HG03378 (cell line): Measurements from ENCODE around the gene FMR1NB.

Experiments used
- ATAC-seq: cut with Tn5 transposase; IDR thresholded peaks from one replicate; pipeline ENCODE4 v1.9.1; 2021; ENCODE audit warnings: mild to moderate bottlenecking, moderate library complexity; ENCODE audit not compliant: unreplicated experiment

Gene FMR1NB, protein sequence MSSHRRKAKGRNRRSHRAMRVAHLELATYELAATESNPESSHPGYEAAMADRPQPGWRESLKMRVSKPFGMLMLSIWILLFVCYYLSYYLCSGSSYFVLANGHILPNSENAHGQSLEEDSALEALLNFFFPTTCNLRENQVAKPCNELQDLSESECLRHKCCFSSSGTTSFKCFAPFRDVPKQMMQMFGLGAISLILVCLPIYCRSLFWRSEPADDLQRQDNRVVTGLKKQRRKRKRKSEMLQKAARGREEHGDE

DNA sequence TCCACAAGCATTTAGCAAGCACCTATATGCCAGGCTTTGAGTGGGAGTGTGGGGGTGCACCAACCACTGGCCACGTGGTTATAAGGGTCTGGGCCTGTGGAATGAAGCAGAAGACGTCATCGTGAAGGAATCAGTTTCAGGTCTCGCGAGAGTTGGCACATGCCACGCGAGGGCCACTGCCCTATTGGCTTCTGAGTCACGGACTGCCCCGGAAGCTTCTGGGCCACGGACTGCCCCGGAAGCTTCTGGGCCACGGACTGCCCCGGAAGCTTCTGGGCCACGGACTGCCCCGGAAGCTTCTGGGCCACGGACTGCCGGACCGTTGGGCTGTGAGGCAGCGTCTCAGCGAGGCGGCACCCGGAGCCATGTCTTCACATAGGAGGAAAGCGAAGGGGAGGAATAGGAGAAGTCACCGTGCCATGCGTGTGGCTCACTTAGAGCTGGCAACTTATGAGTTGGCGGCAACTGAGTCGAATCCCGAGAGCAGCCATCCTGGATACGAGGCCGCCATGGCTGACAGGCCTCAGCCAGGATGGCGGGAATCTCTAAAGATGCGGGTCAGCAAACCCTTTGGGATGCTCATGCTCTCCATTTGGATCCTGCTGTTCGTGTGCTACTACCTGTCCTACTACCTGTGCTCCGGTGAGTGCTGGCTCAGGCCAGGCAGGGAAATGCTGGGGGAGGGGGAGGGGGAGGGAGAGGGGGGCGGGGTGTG lies at the start of gene FMR1NB:
Gene FMR1NB, plus strand, starts transcription at position 300 of the 715 bp plus-strand sequence. Its CDS starts 66 bp downstream, at position 366.
- ATAC-seq: no peak

DNA sequence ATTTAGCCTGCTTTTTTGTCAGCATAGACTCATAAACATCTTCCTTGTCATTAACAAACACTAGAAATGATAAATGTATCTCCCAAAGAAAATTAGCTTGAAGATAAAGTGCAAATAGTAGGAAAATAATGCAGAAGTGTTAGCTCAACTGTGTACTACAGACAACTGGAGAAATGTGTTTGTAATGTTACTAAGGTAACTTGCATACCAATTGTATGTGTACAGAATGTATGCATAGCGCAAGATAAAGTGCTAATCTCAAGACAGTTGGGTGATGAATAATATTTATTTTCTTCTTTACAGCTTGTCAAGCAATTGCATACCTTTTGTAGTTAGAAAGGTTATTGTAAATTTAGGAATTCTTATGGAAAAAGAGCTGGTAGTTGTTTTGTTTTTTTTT lies 47.3 kb upstream of the FMR1NB start:
- no peak for ATAC-seq

DNA sequence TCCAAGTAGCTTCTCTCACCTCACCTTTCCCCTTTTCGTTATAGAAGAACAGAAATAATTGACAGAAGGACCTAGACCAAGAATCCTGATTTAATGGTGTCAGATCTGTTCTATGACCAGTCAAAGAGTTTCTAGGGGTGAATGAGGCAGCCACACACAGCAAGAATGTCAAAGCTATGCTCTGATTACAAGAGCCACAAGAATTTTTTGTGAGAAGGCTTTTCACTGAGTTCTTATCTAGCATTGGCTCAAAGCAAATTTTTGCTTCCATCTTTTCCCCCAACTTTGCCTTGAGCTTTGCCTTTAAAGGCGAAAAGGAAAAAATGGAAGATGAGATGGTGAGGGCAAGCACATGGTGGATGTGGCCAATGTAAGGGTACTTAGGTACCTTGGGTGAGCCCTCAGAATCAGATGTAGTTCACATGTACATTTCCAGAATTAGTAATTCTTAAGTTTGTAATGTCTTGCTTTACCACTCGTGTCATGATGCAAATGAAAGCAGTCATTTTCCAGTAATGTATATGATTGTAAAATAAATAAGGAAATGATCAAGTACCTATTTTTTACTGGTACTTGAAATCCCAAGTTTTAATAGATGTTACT lies 45.9 kb upstream of the FMR1NB start:
- ATAC-seq: no peak

DNA sequence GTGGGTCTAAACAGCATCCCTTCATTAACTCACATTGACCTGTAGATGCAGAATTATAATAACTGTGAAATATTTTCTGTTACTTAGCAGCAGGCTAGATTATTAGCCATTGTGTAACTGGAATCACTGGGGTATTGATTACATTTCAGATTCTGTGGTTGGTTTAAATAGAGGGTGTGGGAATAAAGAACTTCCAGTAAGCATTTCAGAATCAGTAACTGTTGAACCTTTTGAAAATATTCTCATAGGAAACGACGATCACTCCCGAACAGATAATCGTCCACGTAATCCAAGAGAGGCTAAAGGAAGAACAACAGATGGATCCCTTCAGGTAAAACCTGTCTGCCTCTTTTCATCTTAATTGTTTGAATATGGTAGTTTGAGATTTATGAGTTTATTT lies 35.9 kb upstream of the FMR1NB start:
- no peak for ATAC-seq

DNA sequence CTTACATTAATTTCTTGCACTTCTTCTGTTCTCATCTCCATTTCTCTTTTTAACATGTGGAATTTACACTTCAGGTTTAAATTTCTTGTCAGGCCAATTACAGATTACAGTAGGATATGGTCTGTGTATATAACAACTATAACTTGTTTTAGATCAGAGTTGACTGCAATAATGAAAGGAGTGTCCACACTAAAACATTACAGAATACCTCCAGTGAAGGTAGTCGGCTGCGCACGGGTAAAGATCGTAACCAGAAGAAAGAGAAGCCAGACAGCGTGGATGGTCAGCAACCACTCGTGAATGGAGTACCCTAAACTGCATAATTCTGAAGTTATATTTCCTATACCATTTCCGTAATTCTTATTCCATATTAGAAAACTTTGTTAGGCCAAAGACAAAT lies 32.6 kb upstream of the FMR1NB start:
- ATAC-seq: no peak

DNA sequence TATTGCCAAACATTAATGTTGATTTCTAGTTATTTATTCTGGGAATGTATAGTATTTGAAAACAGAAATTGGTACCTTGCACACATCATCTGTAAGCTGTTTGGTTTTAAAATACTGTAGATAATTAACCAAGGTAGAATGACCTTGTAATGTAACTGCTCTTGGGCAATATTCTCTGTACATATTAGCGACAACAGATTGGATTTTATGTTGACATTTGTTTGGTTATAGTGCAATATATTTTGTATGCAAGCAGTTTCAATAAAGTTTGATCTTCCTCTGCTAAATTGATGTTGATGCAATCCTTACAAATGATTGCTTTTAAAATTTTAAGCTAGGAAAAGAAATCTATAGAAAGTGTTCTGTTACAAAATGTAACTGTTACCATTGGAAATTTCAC lies 30.8 kb upstream of the FMR1NB start:
- ATAC-seq: no peak

DNA sequence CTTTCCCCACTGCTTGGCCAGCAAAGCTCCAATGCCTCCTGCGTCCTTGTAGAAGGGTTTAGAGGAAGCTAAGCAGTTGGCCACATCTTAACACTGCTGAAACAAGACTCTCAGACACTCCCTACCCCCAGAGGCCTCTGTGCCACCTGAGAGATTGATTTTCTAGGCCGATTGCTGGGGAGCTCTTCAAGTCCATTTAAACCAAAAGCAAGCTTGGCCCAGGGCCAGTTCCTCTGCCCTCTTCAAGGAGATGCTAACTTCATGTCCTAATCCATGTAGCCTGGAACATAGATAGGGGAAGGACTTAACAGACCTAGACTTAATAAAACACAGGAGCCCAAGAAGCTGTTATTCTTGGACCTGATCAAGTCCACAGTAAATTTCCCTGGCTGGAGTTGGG lies 27.2 kb upstream of the FMR1NB start:
- no peak for ATAC-seq

DNA sequence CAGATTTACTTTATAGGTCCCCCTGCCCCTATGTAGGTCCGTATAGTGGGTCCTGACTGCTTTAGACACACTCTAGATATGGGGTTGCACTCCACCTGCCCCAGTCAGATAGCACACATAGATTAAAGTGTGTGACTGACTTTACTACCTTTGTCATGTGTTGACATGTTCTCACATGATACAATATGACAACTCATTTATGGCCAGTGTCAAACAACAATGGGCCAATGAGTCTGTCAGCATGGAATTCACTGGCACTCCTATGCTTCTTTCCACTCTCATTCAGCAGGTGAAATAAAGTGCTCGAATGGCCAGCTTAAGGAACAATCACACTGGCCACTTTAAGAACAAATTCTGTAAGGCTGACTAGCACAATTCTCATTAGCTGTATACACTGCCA lies 23.8 kb upstream of the FMR1NB start:
- ATAC-seq: no peak

DNA sequence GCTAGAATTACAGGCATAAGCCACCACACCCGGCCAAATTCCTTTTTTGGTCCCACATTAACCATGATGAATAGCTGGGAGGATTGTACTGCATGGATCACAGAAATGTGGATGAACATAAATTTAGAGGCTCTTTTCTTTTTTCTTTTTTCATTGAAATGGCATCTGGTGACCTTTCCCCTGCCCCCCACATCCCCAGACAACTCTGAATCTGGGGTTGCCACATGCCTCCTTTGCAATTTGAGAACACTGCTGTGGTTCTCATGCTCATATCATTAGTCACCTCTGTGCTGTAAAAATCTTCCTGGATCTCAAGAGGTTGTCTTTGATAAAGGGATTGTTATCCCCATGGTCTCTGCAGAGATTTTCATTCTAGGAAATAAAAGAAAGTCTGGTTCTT lies 22.8 kb upstream of the FMR1NB start:
- ATAC-seq: no peak

DNA sequence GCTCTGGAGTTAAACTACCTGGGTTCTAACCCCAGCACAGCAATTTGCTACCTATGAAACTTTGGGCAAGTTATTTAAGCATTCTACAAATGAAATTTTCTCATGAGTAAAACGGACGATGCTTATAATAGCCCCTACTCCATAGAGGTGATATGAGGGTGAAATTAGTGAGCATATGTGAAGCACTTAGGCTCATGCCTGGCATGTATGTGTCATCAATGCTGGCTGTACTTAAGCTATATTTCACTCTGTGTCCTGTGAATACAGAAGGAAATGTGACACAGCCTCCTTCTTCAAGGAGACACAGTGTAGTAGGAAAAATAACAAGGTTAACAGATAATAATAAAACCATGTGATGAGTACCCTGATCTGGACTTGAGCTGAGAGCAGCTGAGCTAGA lies 20.4 kb upstream of the FMR1NB start:
- no peak for ATAC-seq

DNA sequence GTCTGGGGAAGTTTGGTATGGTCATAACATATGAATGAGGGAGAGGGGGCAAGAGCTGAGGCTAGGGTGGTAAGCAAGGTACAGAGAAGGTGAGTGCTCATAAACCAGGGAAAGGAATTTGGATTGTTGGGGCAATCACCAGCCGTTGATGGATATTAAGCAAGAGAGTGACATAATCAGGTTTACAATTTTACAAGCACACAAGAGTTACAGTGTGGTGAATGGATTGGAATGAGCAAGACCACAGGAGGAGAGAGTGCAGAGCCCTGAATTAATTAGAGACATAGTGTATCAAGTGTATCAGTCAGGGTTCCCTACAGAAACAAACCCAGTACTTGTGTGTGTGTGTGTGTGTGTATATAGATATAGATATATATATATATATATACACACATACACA lies 18.7 kb upstream of the FMR1NB start:
- no peak for ATAC-seq

DNA sequence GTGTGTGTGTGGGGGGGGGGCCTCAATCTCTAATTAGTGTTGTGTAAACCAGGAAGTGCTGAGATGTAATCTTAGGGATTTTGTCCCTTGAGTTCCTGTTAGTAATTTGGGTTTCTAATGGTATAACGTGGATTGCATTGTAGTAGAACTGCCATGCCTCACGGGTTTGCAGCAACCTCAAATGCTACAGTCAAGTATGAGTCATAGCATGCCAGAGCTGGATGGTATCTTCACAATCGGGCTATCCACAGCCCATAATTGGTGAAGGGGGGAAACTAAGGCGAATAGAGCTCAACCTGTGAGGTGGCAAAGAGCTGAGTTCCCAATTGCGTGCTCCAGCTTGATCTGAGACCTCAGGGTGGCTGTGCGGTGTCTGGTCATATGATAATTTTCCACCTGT lies 2.2 kb upstream of the FMR1NB start:
- no peak for ATAC-seq

DNA sequence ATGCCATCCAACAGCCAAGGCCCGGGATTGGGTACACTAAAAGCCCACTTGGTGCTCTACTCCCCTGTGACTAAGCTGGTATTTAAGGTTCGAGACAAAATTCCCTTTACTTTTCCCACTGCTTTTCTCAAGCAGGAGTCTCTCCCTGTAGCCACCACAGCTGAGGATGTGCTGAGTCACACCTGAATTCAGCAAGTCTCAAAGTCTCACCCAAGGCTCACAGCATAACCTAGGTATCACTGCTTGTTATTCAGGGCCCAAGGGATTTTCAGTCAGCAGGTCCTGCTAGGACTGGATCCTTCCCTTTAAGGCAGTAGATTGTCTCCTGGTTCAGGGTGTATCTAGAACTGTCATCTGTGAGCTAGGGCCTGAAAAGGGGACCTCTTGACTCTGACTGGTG lies 39.2 kb downstream of the FMR1NB start:
- ATAC-seq: no peak

DNA sequence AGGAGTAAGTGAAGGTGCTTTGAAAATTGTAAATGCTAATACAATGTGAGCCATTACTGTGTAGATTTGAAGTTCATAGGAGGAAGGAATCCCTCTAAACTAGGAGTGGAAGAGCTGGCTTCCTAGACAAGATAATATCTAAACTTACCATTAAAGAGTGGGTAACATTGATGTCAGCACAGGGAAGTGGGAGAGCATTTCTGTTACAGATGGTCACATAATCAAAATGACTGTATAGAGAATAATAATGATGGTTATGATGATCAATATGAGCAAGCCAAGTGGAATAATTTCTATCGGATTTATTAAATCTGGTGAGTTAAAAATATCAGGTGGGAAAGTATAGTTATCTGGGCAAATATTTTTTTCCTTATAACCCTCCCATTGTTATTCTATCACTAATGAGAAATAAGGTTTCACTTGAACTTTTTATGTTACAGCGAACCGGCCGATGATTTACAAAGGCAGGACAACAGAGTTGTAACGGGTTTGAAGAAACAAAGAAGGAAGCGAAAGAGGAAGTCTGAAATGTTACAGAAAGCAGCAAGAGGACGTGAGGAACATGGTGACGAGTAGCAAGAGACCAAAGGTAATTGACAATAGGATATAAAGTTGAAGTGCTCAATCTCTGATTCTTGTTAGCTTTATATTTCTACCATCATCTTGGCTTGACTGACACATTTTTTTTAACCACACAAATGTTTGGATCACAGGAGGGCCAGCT lies 43.5 kb downstream of the FMR1NB start:
- ATAC-seq: peak; percentile 92

DNA sequence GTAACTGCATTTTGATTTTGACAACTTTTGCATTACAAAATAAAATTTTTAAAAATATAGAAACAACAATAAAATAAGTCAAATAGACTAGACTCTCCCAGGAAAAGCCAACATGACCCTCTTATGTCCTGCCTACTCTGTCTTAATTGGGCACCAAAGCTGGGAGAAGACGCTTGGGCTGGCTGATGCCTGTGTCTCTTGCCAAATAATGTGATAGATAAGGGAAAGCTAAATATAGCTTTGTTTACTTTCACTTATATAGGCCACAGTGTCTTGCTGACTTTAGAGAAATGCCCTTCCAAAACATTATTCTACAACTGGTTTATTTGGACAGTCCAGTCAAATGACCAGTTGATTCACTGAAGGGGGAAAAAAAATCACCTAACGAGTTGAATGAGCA lies 54.2 kb downstream of the FMR1NB start:
- ATAC-seq: no peak

DNA sequence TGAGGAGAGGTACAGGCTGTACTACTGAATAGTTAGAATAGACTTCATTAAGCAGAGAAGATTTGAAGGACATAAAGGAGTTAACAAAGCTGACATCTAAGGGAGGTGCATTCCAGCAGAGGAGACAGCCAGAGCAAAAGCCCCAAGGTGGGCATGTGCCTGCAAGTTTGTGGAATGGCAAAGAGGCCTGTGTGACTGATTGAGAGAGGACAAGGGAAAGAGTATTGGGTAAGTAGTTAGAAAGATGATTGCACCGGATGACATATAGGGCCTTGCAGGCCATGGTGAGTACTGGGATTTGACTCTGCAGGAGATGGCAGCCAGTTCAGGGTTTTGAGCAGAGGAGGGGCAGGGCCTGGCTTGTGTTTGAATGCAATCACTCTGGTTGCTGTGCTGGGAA lies 55.9 kb downstream of the FMR1NB start:
- no peak for ATAC-seq

DNA sequence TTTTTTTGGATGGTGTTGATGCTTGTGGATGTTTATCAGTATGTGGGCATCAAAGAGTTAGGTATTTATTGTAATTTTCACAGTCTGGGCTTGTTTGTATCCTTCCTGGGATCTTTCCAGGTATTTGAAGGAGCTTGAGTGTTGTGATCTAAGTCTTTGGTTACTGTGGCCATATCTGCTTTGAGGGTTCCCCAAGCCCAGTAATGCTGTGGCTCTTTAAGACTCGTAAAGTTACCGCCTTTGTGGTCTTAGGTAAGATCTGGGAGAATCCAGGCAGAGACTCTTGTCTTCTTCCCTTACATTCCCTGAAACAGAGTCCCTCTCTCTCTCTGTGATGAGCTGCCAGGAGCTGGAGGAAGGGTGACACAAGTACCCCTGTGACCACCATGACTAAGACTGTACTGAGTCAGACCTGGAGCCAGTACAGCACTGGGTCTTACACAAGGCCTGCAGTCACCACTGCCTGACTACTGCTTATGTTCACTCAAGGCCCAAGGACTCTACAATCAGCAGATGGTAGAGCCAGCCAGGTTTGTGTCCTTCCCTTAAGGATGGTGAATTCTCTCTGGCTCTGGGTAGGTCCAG lies 62.2 kb downstream of the FMR1NB start:
- ATAC-seq: no peak

DNA sequence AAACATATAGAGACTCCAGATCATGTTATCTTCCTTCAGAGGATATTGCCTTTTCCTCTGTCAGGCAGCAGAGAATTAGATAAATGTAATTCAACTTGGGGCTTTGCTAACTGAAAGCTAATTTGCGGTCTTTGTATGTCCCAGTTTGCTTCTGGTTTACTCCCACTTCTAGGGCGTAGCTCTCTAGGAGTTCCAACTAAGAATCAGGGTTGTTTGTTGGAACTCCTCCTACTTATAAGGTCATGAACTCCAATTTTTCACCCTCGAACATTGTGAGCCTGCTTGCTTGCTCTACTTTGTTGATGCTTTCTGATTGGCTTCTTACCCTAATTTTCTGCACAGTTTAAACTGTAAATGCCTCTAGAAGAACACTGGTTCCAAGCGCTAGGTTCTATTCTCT lies 66.1 kb downstream of the FMR1NB start:
- no peak for ATAC-seq

DNA sequence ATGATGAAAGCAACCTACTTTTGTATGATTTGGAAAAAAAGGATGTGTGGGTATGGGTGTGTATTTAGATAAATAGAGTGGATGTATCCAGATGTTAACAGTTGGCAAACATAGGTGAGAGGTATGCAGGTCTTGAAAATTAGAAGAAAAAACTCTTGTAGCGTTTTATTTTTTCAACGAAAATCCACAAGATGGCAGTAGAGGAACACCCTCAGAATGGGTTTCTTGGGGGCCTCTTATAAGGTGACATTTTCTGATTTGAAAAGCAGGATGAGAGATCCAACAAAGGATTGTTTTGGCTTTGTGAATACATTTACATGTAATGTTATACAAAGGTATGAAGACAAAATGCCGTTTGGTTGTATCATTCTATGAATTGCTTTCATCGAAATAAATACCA lies 68.3 kb downstream of the FMR1NB start:
- ATAC-seq: peak; percentile 70

DNA sequence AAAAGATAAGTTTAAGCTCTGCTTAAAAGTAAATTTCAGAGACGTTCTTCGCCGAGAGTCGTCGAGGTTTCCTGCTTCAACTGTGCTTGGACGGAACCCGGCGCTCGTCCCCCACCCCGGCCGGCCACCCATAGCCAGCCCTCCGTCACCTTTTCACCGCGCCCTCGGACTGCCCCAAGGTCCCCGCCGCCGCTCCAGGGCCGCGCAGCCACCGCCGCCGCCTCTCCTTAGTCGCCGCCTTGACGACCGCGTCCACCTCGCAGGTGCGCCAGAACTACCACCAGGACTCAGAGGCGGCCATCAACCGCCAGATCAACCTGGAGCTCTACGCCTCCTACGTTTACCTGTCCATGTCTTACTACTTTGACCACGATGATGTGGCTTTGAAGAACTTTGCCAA lies 70.8 kb downstream of the FMR1NB start:
- no peak for ATAC-seq

DNA sequence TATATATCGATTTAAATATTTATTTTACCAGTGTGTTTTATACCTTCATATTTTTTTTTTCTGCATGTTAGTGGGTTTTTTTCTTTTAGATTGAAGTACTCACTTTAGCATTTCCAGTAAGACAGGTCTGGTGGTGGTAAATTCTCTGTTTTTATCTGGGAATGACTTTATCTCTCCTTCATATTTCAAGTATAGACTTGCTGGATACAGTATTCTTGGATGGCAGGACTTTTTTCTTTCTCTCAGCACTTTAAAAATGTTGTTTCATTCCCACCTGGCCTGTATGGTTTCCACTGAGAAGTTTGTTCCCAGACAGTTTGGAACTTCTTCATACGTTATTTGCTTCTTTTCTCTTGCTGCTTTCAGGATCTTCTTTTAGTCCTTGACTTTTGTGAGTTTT lies 86.1 kb downstream of the FMR1NB start:
- ATAC-seq: no peak
